HK-2 (cell line): Measurements from ENCODE around the gene TCIRG1.

ENCODE experiments used
- DNase-seq: peaks from one replicate; pipeline ENCODE4 v3.0.0-alpha.2; 2018; ENCODE audit not compliant: unreplicated experiment

TCIRG1 gene

GRCh38 chr11:68051191-68052136, 12.6 kb downstream of the TCIRG1 start:
- no peak for DNase-seq

- DNase-seq = no peak
Measured at GRCh38 chr11:68052137-68052873, 13.5 kb downstream of the TCIRG1 start.

DNA sequence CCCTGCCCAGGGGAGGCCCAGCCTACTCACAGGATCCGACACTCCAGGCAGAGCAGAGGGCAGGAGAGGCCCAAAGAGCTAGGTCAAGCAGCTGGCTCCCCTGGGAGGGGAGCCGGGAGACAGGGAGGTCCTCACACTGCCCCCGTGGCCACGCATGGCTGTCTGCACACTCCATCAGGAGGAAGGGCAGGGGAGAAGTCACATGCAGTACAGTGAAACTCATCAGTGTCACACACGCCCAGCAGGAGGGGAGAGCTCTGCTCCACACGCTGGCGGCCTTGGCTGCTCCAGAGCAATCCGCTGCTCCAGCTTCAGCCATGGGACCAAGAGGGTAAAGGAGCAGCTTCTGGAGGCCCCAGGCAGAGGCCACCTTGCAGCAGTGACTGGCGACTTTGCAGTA, 14.3 kb downstream of the TCIRG1 start:
- no peak for DNase-seq

- no peak for DNase-seq
Measured at GRCh38 chr11:68053981-68054812, 15.4 kb downstream of the TCIRG1 start.

GRCh38 chr11:68056317-68057285, 17.8 kb downstream of the TCIRG1 start:
- DNase-seq = no peak

GRCh38 chr11:68057807-68058206, 19.0 kb downstream of the TCIRG1 start:
- DNase-seq = no peak

- no peak for DNase-seq
Measured at GRCh38 chr11:68061508-68061907, 22.7 kb downstream of the TCIRG1 start.

DNA sequence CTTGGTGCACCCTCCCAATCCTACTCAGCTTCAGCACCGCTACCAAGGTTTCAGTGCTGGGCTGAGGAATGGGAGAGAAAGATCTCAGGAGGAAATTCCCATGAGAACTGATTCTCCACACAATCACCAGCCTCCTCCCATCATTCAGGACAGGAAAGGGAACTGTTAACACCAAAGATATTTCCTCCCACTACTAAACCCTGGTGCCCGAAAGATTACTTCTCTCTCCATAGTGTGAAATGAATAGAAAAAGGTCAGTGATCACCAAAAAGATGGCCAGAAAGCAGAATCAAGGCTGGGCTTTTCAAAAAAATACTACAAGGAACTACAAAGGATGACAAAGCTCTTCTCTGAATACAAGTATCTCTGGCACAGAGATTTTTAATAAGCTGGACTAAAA, 26.1 kb downstream of the TCIRG1 start:
- DNase-seq = no peak

DNA sequence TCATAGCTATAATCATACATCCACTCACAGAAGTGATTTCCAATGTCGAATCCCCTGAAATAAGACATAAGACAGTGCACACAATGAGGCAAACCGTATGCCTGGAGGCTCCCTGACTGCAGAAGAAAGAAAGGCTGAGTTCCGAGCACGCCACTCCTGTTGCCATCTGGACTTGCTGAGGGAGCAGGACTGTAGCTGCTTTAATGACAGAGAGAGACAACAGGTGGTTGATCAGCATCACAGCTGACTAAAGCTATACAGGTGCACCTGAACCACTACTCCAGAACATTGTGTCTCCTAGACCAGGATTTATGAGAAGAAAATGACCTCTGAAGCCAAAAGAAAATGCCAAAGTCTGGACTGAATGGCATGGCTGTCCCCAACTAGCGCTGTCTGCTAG, 27.0 kb downstream of the TCIRG1 start:
- no peak for DNase-seq

- no peak for DNase-seq
Measured at GRCh38 chr11:68066742-68067141, 27.9 kb downstream of the TCIRG1 start.

- DNase-seq = no peak
Measured at GRCh38 chr11:68067991-68068390, 29.2 kb downstream of the TCIRG1 start.

GRCh38 chr11:68071281-68072048, 32.6 kb downstream of the TCIRG1 start:
- no peak for DNase-seq

DNA sequence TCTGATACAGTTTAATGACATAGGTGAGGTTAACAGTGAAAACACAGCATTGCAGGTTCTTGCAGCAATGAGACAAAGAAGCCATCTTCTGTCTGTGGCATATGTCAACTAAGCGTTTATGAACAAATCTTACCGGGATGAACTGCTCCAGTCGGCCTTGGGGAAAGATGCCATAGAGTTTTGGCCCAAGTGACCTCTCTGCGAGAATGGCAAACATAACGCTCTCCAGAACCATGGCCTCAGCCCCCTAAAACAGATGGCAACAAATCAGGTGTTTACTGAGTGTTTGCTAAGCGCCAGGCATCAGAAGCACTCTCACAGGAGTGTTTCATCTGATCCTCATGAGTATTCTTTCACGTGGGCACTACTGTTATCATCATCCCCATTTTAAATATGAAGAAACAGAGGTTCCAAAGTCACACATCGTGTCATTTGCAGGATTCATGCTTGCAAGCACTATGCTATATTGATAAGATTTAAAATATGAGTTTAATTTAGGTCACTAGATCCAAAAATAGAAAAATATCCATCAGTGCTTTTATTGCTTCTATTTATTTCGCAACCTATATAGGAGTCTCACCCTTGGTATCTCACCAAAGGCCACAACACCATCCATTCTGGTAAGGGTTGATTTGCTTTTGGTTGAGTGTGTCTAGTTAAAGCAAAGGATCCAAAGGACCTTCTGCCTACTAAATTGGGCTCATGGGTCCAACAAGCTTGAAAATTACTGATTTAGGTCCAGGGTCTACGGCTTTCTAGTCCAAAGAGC, 35.9 kb downstream of the TCIRG1 start:
- DNase-seq = no peak

- no peak for DNase-seq
Measured at GRCh38 chr11:68076371-68077042, 37.7 kb downstream of the TCIRG1 start.

- DNase-seq = no peak
Measured at GRCh38 chr11:68077617-68078582, 39.1 kb downstream of the TCIRG1 start.

DNA sequence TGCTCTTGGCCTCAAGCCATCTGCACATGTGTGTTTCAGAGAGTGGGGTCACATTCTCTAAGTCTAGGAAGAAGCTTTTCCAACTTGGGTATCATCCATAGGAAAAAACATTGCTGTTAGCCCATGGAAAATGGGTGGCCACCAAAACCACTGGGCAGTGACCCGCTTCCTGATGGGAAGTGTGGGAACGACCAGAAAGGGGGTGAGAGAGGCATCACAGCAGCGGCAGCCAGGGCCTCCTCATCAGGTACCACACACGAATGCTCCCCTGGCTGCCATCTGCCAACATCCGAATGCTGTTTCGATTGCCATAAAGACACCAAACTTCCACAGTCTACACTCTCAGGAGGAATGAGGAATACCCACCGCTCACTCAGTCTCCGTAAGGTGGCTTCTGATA, 42.0 kb downstream of the TCIRG1 start:
- no peak for DNase-seq

DNA sequence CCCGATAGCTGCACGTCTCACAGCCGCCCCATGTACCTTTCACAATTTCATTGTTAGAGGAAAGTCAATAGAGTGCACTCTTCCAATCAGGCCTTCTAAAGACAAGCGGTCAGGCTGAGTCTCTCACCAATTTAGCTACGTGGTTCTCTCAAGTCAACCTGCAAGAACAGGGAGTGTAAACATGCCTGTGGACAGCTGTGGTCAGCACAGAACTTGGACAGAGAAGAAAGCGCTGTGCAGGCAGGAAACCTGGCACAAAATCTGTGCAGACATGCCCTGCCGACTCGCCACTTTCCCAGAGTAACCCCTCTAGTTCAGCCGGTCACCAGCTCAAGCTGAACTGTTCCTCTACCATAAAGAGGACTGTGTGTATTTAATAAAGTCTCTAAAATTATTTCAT, 42.9 kb downstream of the TCIRG1 start:
- DNase-seq = no peak

- no peak for DNase-seq
Measured at GRCh38 chr11:68082481-68082880, 43.7 kb downstream of the TCIRG1 start.
